ENCODE measurements around the gene ALCAM. TPM values are rescaled to one million over a fixed set of nuclear protein-coding genes. Genes with fewer than 3 reads are reported as not detected.

ALCAM gene
- total and polyA plus RNA-seq, 2 donors (not counting 1 experiment from before 2014, with no cell fraction given), result 6.2 to 23.8 TPM

- no peaks in the 10 kb centered on the region for H3K27me3 Mint-ChIP-seq
Observed at GRCh38 chr3:105503191-105503593, 136.5 kb downstream of the ALCAM start.

GRCh38 chr3:105504440-105504951 is 137.8 kb downstream of the ALCAM start:
- POLR2A ChIA-PET, result no interaction called here

More at GRCh38 chr3:105503191-105503593, 136.5 kb downstream of the ALCAM start:
- no peak overlapping the region for H3K9ac ChIP-seq (ENCODE audit: low read length)
- no peak overlapping the region for H3K27ac ChIP-seq (ENCODE audit: low read length in 2 of 2)
- ATAC-seq (ENCODE audit: low read depth) (no peak), DNase-seq (no peak)
- CTCF ChIA-PET, result interaction anchor here (2.7 kb wide), 1 partner anchor 14 kb away, joined by 10 read pairs; no protein-coding TSS in a partner anchor
- no peak overlapping the region for H3K4me3 ChIP-seq (ENCODE audit: control extremely low read depth in 1 of 5, extremely low read depth in 1 of 5, insufficient read depth in 1 of 5, low read depth in 2 of 5, low read length in 4 of 5)
- WGBS (ENCODE audit: insufficient coverage), result 100% methylated on average over 3 of the region's 3 CpGs
- H3K79me2 ChIP-seq (ENCODE audit: control insufficient read depth, insufficient read depth, low read length), result no peaks in the 10 kb centered on the region
- intact Hi-C loops (cut with micrococcal nuclease), result no loop called here
- H3K4me1 Mint-ChIP-seq, result peaks cover 9% of the 10 kb centered on the region
- H3K27ac Mint-ChIP-seq, result no peak overlapping the region
- no peaks in the 10 kb centered on the region for H3K36me3 ChIP-seq (replicated peaks in 1 of 2; ENCODE audit: control extremely low read depth in 1 of 2, control insufficient read depth in 1 of 2, extremely low read depth in 1 of 2, insufficient read depth in 2 of 2, low read length in 1 of 2)
- POLR2A ChIA-PET, result no interaction called here
- no peaks in the 10 kb centered on the region for H3K27me3 ChIP-seq (replicated peaks in 1 of 4; ENCODE audit: control extremely low read depth in 1 of 4, control insufficient read depth in 3 of 4, insufficient read depth in 4 of 4, low read length in 3 of 4)
- TF ChIP-seq EZH2 (IDR thresholded peaks at IDR 0.05; ENCODE audit: borderline replicate concordance, insufficient read depth, low read depth, low read length, poor library complexity, severe bottlenecking), result no peak
- TF ChIP-seq, protein P1, sequence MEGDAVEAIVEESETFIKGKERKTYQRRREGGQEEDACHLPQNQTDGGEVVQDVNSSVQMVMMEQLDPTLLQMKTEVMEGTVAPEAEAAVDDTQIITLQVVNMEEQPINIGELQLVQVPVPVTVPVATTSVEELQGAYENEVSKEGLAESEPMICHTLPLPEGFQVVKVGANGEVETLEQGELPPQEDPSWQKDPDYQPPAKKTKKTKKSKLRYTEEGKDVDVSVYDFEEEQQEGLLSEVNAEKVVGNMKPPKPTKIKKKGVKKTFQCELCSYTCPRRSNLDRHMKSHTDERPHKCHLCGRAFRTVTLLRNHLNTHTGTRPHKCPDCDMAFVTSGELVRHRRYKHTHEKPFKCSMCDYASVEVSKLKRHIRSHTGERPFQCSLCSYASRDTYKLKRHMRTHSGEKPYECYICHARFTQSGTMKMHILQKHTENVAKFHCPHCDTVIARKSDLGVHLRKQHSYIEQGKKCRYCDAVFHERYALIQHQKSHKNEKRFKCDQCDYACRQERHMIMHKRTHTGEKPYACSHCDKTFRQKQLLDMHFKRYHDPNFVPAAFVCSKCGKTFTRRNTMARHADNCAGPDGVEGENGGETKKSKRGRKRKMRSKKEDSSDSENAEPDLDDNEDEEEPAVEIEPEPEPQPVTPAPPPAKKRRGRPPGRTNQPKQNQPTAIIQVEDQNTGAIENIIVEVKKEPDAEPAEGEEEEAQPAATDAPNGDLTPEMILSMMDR (IDR thresholded peaks at IDR 0.05), result no peak
- no peak overlapping the region for H2AFZ ChIP-seq (ENCODE audit: insufficient read depth, low read depth, low read length, poor library complexity, severe bottlenecking)
- no peaks in the 10 kb centered on the region for H3K4me1 ChIP-seq (ENCODE audit: control insufficient read depth in 2 of 2, insufficient read depth in 2 of 2, low read length in 2 of 2)
- H4K20me1 ChIP-seq (ENCODE audit: control insufficient read depth, insufficient read depth, low read length, poor library complexity, severe bottlenecking), result no peaks in the 10 kb centered on the region
- no peak overlapping the region for H3K4me2 ChIP-seq (replicated peaks; ENCODE audit: low read depth, low read length, poor library complexity, severe bottlenecking)
- no peak overlapping the region for H3K4me3 Mint-ChIP-seq
- no peaks in the 10 kb centered on the region for H3K9me3 ChIP-seq (ENCODE audit: control extremely low read depth in 1 of 3, control insufficient read depth in 2 of 3, insufficient read depth in 1 of 3, low read length in 2 of 3)
- H3K9me3 Mint-ChIP-seq (ENCODE audit: insufficient read depth), result no peaks in the 10 kb centered on the region

More at GRCh38 chr3:105504440-105504951, 137.8 kb downstream of the ALCAM start:
- no peaks in the 10 kb centered on the region for H3K27me3 ChIP-seq (replicated peaks in 1 of 4; ENCODE audit: control extremely low read depth in 1 of 4, control insufficient read depth in 3 of 4, insufficient read depth in 4 of 4, low read length in 3 of 4)
- H4K20me1 ChIP-seq (ENCODE audit: control insufficient read depth, insufficient read depth, low read length, poor library complexity, severe bottlenecking), result no peaks in the 10 kb centered on the region
- intact Hi-C loops (cut with micrococcal nuclease), result no loop called here
- no peak overlapping the region for H3K4me3 ChIP-seq (ENCODE audit: control extremely low read depth in 1 of 5, extremely low read depth in 1 of 5, insufficient read depth in 1 of 5, low read depth in 2 of 5, low read length in 4 of 5)
- no peaks in the 10 kb centered on the region for H3K9me3 ChIP-seq (ENCODE audit: control extremely low read depth in 1 of 3, control insufficient read depth in 2 of 3, insufficient read depth in 1 of 3, low read length in 2 of 3)
- 95% methylated on average over 10 of the region's 13 CpGs for WGBS (ENCODE audit: insufficient coverage)
- H3K27ac Mint-ChIP-seq, result no peak overlapping the region
- no peak overlapping the region for H3K27ac ChIP-seq (ENCODE audit: low read length in 2 of 2)
- H3K27me3 Mint-ChIP-seq, result no peaks in the 10 kb centered on the region
- DNase-seq (no peak), ATAC-seq (ENCODE audit: low read depth) (no peak)
- H3K4me3 Mint-ChIP-seq, result no peak overlapping the region
- CTCF ChIA-PET, result interaction anchor here (2.7 kb wide), 1 partner anchor 13 kb away, joined by 10 read pairs; no protein-coding TSS in a partner anchor
- H3K4me1 ChIP-seq (ENCODE audit: control insufficient read depth in 2 of 2, insufficient read depth in 2 of 2, low read length in 2 of 2), result no peaks in the 10 kb centered on the region
- H2AFZ ChIP-seq (ENCODE audit: insufficient read depth, low read depth, low read length, poor library complexity, severe bottlenecking), result no peak overlapping the region
- TF ChIP-seq EZH2 (IDR thresholded peaks at IDR 0.05; ENCODE audit: borderline replicate concordance, insufficient read depth, low read depth, low read length, poor library complexity, severe bottlenecking), result no peak
- TF ChIP-seq, protein P1 (IDR thresholded peaks at IDR 0.05), result no peak
- H3K9ac ChIP-seq (ENCODE audit: low read length), result no peak overlapping the region
- H3K4me1 Mint-ChIP-seq, result peaks cover 13% of the 10 kb centered on the region
- H3K79me2 ChIP-seq (ENCODE audit: control insufficient read depth, insufficient read depth, low read length), result no peaks in the 10 kb centered on the region
- no peaks in the 10 kb centered on the region for H3K36me3 ChIP-seq (replicated peaks in 1 of 2; ENCODE audit: control extremely low read depth in 1 of 2, control insufficient read depth in 1 of 2, extremely low read depth in 1 of 2, insufficient read depth in 2 of 2, low read length in 1 of 2)
- no peak overlapping the region for H3K4me2 ChIP-seq (replicated peaks; ENCODE audit: low read depth, low read length, poor library complexity, severe bottlenecking)
- H3K9me3 Mint-ChIP-seq (ENCODE audit: insufficient read depth), result no peaks in the 10 kb centered on the region

Data from B cell (primary cell).